NCI-H1694 treated with DMSO at 0.1 percent for 48 hours (cell line): ENCODE results near the gene TEX38.
"Not testable (repeated sequence)": the region's sequence is repeated elsewhere in the genome, so short reads cannot be mapped to it uniquely, and the experiment has no call there.

ENCODE experiments used
- DNase-seq: peaks from one replicate; lab custom pipeline; 2025; lab: John Stamatoyannopoulos, UW

TEX38 gene

DNA sequence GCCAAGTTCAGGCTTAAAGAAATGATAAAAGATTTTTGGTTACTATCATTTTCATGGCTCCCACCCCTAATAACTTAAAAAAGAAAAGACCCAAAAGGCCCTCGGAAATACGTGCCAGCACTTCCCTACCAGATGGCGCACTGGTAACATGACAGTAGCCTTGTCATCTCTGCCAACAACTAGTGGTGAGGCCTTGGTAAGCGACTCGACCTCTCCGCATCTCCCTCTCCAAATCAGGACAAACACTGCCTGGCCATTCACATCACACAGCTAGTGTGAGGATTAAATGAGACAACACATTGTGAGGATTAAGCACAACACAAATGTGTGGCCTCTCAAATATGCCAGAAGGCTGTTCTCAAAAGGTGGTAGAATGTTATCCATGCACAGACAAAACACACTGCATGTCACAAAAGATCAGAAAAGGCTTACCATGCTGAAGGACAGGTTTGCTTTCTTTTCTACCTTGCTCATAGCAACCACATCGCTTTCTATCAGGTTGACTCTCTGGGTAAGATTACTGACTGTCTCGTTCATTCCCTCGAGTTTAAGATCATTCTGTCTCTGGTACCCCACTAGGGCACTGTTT is 16.4 kb downstream of the TEX38 start:
- DNase-seq, result peak; percentile 4

DNA sequence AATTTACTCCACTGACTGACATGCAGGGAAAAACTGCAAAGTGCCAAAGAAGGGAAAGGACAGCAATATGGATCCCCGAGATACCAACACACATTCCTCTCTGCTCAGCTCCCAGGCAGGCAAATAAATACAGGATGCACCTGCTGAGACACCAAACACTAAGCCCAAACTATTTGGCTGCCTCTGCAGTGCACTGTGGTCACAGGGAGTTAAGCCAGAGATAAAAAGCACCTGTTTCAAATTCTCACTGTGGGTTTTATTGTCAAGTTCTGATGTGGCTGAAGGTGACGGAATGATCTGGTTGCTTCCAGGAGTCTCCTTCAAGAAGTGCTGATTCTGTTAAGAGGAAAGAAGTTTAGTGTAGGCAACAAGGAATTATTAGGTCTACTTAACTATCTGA is 17.7 kb downstream of the TEX38 start:
- DNase-seq, result no peak

DNA sequence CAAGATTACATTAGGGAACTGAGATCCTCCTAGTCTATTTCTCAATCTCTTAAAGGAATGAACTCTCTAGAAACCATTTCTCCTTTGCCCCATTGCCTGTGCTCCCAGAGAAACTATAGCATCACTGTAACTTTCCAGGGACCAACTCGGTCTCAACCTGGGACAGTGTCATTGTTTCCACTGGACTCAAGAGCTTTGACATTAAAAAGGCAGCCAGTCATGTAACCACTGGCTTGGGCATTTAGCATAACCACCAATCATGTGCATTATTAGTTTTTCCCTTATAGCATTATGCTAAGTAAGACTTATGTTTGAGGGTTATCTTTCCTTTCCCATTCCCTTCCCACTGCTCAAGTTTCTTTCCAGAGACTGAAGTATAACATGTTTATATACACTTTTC is 18.2 kb downstream of the TEX38 start:
- no peak for DNase-seq

DNA sequence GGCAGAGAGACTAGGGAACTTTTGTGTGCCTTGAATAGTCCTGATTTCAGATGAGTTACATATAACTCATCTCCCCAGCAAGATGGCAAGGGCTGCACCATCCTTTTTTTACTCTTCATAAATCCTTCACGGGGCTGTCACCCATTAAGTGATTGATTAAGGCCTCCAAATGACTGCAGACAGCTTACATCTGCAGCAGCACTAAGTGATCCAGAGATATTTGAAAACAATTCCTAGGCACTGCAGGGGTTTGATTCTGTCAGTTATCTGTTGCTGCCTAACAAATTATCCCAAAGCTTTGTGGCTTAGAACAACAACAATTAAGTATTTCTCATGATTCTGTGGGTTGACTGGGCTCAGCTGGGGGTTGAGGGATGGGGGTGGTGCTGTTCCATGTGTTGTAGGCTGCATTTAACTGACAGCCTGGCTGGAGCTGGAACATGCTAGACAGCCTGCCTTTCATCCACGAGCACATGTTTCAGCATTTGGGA is 19.3 kb downstream of the TEX38 start:
- peak; percentile 6 for DNase-seq

DNA sequence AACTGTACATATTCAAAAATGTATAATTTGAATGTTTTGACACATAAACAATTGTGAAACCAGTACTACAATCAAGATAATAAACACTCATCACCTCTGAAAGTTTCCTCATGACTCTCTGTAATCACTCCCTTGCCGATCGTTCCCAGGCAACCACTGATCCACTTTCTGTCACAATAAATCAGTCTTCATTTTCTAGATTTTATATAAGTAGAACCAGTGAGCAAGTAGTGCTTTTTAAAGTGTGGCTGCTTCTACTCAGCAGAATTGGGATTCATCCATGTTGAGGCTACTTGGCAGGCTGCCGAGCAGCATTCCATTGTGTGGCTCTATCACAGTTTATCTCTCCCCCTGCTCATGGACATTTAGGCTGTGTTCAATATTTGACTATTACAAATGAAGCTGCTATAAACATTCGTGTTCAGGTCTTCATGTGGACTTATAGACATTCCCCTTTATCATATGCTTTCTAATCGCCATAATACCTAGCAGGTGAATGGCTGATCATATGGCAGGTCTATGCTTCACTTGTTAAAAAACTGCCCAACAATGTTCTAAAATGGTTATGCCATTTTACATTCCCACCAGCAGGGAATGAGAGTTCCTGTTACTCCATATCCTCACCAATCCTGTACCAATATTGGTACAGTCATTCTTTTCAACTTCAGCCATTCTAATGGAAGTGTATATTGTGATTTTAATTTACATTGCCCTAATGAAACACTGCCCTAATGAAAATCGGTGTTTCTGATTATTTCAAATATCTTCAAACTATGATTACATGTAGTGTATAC is 20.5 kb downstream of the TEX38 start:
- no peak for DNase-seq

DNA sequence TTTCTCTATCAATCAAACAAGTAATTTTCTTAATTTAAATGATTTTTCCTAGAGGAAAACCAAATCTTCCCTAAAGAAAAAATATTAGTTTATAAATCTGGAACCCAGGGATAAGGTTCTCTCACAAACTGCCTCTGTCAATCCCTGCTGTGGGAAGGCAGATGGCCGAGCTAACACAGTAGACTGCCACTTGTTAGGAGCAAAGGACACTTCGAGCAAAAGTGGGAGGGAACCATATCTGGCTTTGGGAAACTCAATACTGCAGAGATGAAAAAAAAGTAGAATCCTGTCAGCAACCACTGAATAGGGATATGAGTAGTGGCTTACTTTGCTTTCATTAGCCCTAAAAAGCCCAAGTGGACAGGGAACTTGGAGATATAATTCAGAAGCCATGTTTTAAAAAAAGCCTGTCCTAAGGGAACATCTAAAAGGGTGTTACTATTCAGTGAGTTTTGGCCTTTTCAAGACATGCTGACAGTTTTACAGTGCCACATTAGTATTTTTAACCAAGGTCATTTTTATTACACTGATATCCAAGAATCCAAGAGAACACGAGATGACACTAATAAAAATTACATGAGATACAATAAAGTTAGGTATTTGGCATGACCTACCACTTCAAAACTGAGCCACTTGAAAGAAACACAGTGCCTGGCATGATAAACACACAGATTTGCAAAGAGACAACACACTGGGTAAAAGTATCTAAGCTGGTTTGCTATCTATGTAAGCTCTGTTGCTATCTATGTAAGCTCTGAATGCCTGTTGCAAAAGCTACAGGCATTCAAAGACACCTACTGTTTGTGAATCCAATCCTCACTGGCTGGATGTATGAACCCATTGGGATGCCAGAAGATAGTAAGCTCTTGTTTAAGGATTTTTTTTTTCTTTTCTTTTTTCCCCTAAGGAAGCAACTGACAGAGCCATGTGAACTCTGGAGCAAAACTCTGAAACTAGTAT is 21.4 kb downstream of the TEX38 start:
- no peak for DNase-seq

DNA sequence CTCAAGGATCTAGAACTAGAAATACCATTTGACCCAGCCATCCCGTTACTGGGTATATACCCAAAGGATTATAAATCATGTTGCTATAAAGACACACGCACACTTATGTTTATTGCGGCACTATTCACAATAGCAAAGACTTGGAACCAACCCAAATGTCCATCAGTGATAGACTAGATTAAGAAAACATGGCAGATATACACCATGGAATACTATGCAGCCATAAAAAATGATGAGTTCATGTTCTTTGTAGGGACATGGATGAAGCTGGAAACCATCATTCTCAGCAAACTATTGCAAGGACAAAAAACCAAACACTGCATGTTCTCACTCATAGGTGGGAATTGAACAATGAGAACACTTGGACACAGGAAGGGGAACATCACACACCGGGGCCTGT is 23.0 kb downstream of the TEX38 start:
- not testable (repeated sequence) for DNase-seq

DNA sequence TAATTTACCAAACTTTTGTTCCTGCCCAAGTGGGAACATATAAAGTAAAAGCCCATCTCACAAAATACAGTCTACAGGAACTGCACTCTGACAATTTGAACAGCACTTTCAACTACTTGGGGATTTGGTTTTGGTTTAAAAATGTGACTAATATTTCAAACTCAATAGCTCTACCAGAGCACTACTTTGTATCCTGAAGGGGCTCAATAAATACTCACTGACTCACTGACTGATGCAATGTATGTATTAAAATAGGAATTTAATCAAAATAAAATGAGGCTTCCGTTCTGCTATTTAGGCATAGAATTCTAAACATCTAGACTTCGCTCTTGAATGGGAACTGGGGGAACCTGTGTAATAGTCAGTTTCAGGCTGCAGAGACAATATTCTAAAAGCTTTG is 25.4 kb downstream of the TEX38 start:
- no peak for DNase-seq

DNA sequence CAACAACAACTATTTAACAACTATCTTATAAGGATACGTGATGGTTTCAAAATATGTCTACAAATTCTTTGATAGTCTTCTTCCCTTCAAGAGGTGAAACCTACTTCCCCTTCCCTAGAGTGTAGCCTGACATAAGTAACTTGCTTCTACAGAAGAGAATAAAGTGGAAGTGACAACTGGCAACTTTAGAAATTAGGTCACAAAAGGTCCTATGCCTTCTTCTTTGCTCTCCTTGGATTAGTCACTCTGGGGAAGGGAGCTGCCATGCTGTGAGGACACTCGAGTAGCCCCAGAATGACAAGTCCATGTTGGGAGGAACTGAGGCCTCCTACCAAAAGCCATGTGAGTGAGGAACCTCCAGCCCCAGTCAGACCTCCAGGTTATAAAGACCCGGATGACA is 28.0 kb downstream of the TEX38 start:
- no peak for DNase-seq

DNA sequence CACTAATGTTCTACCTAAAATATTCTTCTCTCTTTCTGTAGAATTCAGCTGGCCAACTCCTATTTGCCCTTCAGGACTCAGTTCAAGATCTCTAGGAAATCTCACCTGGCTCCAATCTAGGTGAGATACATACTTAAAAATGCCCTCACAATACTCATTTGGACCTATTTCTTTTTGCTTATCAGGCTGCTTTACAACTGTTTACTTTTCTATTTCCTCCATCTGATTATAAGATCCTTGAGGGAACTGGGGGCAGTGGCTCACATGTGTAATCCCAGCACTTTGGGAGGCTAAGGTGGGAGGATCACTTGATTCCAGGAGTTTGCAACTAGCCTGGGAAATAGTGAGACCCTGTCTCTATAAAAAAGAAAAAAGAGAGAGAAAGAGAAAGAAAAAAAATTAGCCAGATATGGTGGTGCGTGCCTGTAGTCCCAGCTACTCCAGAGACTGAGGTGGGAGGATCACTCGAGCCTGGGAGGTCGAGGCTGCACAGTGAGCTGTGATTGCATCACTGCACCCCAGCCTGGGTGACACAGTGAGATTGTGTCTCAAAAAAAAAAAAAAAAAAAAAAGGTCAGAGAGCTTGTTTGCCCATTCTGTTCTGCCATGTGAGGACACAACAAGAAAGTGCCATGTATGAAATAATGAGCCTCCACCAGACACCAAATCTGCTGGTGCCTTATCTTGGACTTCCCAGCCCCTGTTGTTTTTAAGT is 32.4 kb downstream of the TEX38 start:
- DNase-seq, result no peak

DNA sequence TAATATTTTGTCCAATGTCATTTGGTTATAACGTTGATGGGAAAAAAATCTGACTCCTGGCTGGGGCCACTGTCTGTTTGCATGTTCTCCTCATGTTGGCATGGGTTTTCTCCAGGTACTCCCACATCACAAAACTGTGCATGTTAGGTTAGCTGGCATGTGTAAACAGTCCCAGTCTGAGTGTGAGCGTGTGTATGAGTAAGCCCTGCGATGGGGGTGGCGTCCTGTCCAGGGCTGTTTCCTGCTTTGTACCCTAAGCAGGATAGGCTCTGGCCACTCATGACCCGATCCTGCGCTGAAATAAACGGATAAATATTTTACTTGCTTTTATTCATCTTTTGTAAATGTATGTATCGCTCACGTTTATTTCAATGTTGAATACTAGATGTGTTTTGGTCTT is 33.8 kb downstream of the TEX38 start:
- no peak for DNase-seq

DNA sequence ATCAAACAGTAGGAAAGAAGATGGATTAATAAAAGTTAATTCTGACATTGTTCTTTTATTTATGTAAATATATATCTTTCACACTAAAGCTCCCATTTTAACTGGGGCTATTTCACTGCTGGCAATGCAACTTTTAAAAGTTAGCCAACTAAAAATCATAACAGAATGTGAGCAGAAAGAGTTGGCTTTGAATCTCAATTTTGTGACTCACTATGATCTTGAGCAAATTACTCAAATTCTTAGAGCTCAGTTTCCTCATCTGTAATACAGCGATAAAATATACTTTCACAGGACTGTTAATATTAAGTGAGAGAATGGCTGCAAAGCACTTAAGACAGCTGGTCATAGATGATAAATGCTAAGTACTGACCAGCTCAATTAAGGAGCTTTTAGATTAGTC is 36.5 kb downstream of the TEX38 start:
- DNase-seq, result no peak

DNA sequence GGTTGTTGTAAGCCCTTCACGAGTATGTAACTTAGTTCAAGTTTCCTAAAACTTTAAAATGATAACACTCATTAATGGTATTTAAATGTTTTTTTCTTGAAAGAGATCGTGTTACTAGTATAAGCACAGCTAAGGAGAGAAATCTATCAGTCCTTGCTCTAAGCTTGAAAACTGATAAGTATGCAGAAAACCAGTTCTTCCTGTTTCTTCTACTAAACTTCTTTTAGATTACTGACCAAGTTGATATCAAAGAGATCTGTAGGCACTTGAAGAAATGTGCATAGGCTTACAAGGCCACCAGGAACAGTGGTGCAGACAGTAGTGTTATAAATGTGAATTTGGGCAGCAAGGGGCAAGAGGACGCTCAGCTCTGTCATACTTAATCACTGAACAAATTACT is 43.3 kb downstream of the TEX38 start:
- no peak for DNase-seq

DNA sequence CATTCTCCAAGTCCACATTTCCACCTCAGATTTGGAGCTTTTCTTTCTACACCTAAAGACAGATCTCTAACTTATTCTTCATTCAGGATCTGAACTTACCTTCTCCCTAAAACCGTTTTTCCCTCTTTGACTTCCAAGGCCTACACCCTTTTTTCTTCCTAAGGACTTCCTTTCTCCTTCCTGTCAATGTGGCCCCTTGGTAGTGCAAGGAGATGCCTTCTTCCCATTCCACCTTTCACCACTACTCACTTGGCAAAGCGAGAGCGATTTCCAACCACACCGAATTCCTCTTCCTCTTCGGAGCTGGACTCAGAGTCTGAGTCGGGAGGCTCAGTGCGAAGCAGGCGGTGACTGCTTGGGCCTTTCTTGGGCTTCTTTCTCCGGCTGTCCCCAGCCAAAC is 46.0 kb downstream of the TEX38 start:
- DNase-seq, result no peak

DNA sequence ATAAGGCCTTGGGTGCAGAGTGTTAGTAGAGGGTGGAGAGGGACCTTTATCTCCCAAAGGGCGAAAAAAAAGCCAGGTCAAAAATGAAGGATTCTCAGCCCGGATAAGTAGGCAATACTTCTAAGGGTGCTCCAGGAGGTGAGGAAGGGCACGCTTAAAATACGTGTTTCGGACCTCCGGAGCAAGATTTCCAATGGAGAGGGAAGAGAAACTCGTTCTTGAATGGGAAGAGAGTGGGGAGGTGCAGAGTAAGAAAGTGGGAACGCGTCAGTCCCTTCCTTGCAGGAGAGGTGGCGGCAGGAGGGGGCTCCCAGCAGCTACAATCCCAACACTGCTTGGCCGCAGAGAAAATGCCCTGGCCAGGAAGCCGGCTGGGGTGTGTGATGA is 46.7 kb downstream of the TEX38 start:
- DNase-seq, result no peak

DNA sequence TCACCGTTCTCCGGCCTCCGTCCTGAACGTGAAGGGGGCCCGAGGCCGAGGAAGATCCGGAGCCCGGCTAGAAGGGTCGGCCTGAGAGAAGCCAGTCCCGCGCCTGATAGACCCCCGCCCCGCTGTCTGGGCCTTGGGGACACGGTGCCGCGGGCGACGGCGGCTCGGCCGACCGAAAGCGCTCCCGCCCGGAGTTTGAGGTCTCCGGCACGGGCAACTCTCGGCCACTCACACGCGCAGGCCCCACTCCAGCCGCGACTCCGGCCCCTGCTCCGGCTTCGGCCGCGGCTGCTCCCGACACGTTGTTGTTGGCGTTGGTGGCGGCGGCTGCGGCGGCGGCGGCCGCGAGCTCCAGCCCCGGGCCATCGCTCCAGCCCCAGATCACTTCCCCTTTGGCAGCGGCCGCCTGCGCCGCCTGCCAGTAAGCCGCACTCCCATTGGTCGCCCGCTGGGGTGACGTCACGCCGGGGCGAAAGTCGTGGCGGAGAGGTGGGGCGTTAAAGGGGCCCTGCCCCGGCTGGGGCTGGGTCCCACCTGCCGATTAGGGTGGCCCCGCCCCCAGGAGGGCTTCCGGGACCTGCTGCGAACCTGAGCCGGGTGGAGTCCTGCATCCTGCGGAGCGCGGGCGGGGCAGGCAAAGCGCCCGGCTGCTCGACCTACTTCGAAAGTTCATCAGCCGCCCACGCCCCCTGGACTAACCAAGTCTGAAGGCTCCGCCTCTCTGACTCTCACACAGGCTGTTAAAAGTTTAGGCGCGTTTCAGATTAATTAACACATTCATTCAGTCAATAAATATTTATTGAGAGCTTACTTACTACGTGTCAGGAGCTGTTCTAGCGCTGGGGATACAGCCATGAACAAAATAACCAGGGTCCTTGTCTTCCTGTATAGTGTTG is 47.3 kb downstream of the TEX38 start, which contains the start of gene EFCAB14:
EFCAB14 (minus strand) TSS at position 388 of the 896 bp plus-strand sequence. CDS start 1,027 bp downstream, outside the sequence.
- DNase-seq, result peak; percentile 76

DNA sequence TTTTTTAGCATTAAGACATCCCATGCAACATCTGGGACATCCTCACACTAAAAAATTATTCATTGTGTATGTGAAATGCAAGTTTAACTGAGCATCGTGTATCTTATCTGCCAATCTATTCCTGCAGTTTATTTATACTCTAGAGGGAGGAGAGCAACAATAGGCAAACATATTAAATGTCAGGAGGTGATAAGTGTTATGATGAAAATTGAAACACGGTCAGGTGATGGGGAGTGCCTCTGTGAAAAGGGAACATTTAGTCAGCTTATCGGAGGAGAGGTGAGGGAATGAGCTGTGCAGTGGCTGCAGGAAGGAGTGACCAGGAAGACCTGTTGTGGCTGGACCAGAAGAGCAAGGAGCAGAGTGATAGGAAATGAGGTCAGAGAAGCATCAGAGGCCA is 48.0 kb downstream of the TEX38 start:
- no peak for DNase-seq

DNA sequence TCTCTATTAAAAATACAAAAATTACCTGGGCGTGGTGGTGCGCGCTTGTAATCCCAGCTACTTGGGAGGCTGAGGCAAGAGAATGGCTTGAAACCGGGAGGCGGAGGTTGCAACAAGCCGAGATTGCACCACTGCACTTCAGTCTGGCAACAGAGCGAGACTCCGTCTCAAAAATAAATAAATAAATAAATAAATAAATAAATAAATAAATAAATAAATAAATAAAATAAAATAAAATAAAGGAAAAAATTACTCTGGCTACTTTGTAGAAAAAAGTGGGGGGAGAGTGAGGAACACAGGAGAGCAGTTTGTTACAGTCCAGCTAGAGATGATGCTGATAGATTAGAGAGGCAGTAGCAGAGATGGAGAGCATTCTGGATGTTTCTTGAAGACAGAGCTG is 48.7 kb downstream of the TEX38 start:
- DNase-seq, result not testable (repeated sequence)

DNA sequence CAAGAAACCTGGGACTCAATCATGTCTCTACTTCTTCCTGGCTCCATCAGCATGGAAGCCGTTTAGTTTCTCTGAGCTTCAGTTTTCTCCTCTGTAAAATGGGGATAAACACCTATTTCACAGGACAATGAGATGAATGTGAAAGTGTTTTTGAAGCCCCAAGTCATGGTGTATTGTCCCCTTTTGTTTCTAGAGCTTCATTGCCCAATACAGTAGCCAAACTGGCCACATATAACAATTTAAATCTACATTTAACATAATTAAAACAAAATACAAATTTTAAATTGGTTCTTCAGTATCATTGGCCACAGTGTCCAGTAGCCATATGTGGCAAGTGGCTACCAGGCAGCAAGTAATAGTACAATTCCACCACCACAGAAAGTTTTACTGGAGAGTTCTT is 49.5 kb downstream of the TEX38 start:
- no peak for DNase-seq

DNA sequence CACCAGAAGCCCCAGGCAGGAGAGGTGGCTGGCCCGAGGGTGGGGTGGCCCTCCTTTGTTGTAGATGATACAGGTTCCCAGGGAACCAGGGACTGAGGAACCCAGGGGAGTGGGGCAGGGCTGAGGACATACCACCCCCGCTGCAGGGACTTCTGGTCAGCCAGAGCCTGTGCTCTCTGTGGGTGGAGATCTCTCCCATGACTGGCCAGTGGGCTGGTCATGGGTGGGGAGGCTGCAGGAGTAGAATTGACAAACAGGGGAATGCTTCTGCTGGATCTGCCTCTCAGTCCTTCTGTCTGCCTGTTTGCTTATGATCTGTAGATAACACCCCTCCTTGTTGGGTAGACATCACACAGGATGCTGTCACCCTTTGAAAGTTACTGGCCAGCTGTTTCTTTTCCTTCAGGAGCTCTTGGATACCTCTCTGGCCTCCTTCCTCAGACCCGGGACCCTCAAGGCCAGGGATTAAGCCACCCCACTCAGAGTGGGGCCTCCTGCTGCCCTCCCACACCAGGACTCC is 50.1 kb downstream of the TEX38 start:
- no peak for DNase-seq
